Activated CD4-positive, alpha-beta T cell treated with anti-CD3 and anti-CD28 coated beads, Interleukin-2, amount 10 ng/mL, durations not matched to agents 7 days and 5 days (primary cell): ENCODE results near the gene PCDHGA7. TPM values are rescaled to one million over a fixed set of nuclear protein-coding genes. Genes with fewer than 3 reads are reported as not detected.
"Not testable (repeated sequence)": the region's sequence is repeated elsewhere in the genome, so short reads cannot be mapped to it uniquely, and the experiment has no call there.

ENCODE experiments used
- CTCF ChIA-PET: fragments of 350-600 bp; sonication (Branson Sonifier 250); formaldehyde crosslinking; loops from one replicate; lab custom pipeline; 2021; ENCODE audit warnings: antibody characterized with exemption; lab: Charles Lee
- POLR2A ChIA-PET: fragments of 350-600 bp; sonication (Branson Sonifier 250); formaldehyde crosslinking; loops from one replicate; lab custom pipeline; 2021; ENCODE audit warnings: antibody characterized with exemption; lab: Charles Lee
- DNase-seq: peaks from one replicate; pipeline ENCODE4 v3.0.0-alpha.2; 2020
- H3K27ac Mint-ChIP-seq: one replicate; pipeline ENCODE4 v1.8.0; 2021; ENCODE audit warnings: mild to moderate bottlenecking, moderate library complexity, mixed read lengths
- H3K27me3 Mint-ChIP-seq: one replicate; pipeline ENCODE4 v1.8.0; 2021; ENCODE audit warnings: mixed read lengths
- H3K36me3 Mint-ChIP-seq: one replicate; pipeline ENCODE4 v1.8.0; 2021; ENCODE audit warnings: low read depth, mixed read lengths
- H3K4me1 Mint-ChIP-seq: one replicate; pipeline ENCODE4 v1.8.0; 2021; ENCODE audit warnings: mixed read lengths
- H3K4me3 Mint-ChIP-seq: one replicate; pipeline ENCODE4 v1.8.0; 2021; ENCODE audit warnings: mild to moderate bottlenecking, moderate library complexity, mixed read lengths
- H3K9me3 Mint-ChIP-seq: one replicate; pipeline ENCODE4 v1.8.0; 2021; ENCODE audit warnings: mixed read lengths
- total RNA-seq, 2 experiments: library from RNA; stranded (reverse); gene quantifications; one replicate each; pipeline ENCODE4 v1.2.3, GENCODE V29; 2021

The PCDHGA7 gene
- total RNA-seq, 2 experiments from 2014 or later = not detected

DNA sequence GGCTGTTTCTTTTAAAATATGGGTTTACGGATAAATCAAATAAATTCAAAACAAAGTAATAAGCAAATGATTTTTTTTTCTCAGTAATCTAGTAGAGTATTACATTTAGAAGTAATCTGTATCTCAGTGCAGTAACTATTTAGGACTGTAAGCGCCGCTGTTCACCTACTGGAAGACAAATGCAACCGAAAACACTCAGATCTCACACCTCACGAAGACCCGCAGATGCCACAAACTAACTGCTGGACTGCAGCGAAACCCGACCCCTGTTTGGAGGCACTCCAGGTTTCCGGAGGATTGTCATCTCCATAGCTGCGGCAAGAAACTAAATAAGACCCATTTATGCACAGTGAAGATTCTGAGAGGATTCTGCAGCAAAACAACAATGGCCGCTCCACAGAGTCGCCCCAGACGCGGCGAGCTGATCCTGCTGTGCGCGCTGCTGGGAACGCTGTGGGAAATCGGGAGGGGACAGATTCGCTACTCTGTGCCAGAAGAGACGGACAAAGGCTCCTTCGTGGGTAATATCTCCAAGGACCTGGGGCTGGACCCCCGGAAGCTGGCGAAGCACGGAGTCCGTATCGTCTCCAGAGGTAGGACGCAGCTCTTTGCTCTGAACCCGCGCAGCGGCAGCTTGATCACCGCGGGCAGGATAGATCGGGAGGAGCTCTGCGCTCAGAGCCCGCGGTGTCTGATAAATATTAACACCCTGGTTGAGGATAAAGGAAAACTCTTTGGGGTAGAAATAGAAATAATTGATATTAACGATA, 10.1 kb downstream of the PCDHGA7 start, which contains the start of gene PCDHGA8:
Gene PCDHGA8 (plus strand): TSS at position 205 of the 770 bp plus-strand sequence. CDS start 181 bp downstream, at position 386.
- peaks cover 32% of the 10 kb centered on the region for H3K9me3 Mint-ChIP-seq

DNA sequence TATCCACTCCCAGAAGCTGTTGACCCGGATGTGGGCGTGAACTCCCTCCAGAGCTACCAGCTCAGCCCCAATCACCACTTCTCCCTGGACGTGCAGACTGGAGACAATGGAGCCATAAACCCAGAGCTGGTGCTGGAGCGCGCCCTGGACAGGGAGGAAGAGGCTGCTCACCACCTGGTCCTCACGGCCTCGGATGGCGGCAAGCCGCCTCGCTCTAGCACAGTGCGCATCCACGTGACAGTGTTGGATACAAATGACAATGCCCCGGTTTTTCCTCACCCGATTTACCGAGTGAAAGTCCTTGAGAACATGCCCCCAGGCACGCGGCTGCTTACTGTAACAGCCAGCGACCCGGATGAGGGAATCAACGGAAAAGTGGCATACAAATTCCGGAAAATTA, 10.7 kb downstream of the PCDHGA7 start:
- DNase-seq = no peak
- H3K27ac Mint-ChIP-seq = no peak overlapping the region
- ChIA-PET CTCF (interaction anchor here (0.9 kb wide), 1 partner anchor 13 kb away, joined by 3 read pairs; no protein-coding TSS in a partner anchor), POLR2A (no interaction called here)
- H3K9me3 Mint-ChIP-seq = peaks cover 31% of the 10 kb centered on the region
- no peaks in the 10 kb centered on the region for H3K4me1 Mint-ChIP-seq
- peaks cover 44% of the 10 kb centered on the region for H3K27me3 Mint-ChIP-seq
- H3K4me3 Mint-ChIP-seq = no peak overlapping the region
- H3K36me3 Mint-ChIP-seq = peaks cover 2% of the 10 kb centered on the region

More for the DNA sequence above, 10.1 kb downstream of the PCDHGA7 start, which contains the start of gene PCDHGA8:
- H3K4me1 Mint-ChIP-seq = no peaks in the 10 kb centered on the region
- H3K36me3 Mint-ChIP-seq = peaks cover 2% of the 10 kb centered on the region
- H3K27me3 Mint-ChIP-seq = peaks cover 46% of the 10 kb centered on the region
- no peak within 1 kb of the TSS for H3K27ac Mint-ChIP-seq
- H3K4me3 Mint-ChIP-seq = no peak within 1 kb of the TSS
- ChIA-PET POLR2A (no interaction called here), CTCF (interaction anchor here (0.9 to 1.2 kb wide), 2 partner anchors 12 to 54 kb away, joined by 3 read pairs; partner anchors contain the start of gene PCDHGA2)
- DNase-seq = no peak

DNA sequence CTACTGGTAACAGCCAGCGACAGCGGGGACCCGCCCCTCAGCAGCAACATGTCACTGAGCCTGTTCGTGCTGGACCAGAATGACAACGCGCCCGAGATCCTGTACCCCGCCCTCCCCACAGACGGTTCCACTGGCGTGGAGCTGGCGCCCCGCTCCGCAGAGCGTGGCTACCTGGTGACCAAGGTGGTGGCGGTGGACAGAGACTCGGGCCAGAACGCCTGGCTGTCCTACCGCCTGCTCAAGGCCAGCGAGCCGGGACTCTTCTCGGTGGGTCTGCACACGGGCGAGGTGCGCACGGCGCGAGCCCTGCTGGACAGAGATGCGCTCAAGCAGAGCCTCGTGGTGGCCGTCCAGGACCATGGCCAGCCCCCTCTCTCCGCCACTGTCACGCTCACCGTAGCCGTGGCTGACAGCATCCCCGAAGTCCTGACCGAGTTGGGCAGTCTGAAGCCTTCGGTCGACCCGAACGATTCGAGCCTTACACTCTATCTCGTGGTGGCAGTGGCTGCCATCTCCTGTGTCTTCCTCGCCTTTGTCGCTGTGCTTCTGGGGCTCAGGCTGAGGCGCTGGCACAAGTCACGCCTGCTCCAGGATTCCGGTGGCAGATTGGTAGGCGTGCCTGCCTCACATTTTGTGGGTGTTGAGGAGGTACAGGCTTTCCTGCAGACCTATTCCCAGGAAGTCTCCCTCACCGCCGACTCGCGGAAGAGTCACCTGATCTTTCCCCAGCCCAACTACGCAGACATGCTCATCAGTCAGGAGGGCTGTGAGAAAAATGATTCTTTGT, 12.1 kb downstream of the PCDHGA7 start:
- H3K4me3 Mint-ChIP-seq, H3K36me3 Mint-ChIP-seq, POLR2A ChIA-PET, H3K4me1 Mint-ChIP-seq, H3K27ac Mint-ChIP-seq, DNase-seq: not testable (repeated sequence)
- Mint-ChIP-seq H3K9me3 (peaks cover 32% of the 10 kb centered on the region), H3K27me3 (peaks cover 47% of the 10 kb centered on the region)
- CTCF ChIA-PET = interaction anchor here (0.8 kb wide), 2 partner anchors 30 to 161 kb away, joined by 3 read pairs; no protein-coding TSS in a partner anchor

GRCh38 chr5:141397756-141398551, 15.4 kb downstream of the PCDHGA7 start, which contains the start of gene PCDHGB5:
Gene PCDHGB5 (plus strand): TSS chr5:141397947. CDS start chr5:141398128, 181 bp downstream.
- H3K27me3 Mint-ChIP-seq = peaks cover 48% of the 10 kb centered on the region
- peak; percentile 34 for DNase-seq
- CTCF ChIA-PET = interaction anchor here (1.2 to 3.0 kb wide), 9 partner anchors 10 to 556 kb away, joined by 3 to 11 read pairs (median 5); partner anchors contain the start of genes PCDHGA10, PCDHGA11, PCDHGA6 and PCDHGB6
- H3K4me3 Mint-ChIP-seq = peak within 1 kb of the TSS; percentile 25
- H3K27ac Mint-ChIP-seq = peak within 1 kb of the TSS; percentile 33
- POLR2A ChIA-PET = interaction anchor here (0.7 kb wide), 1 partner anchor 15 kb away, joined by 3 read pairs; the partner anchor contains the start of gene PCDHGA10
- H3K9me3 Mint-ChIP-seq = peaks cover 24% of the 10 kb centered on the region
- not testable (repeated sequence) for H3K36me3 Mint-ChIP-seq, H3K4me1 Mint-ChIP-seq

GRCh38 chr5:141398608-141399007, 16.1 kb downstream of the PCDHGA7 start:
- peak overlapping the region; percentile 25 for H3K4me3 Mint-ChIP-seq
- no peak for DNase-seq
- CTCF ChIA-PET = interaction anchor here (1.2 to 3.0 kb wide), 3 partner anchors 18 to 557 kb away, joined by 3 to 11 read pairs (median 3); no protein-coding TSS in a partner anchor
- peaks cover 29% of the 10 kb centered on the region for H3K9me3 Mint-ChIP-seq
- H3K27ac Mint-ChIP-seq = peak overlapping the region; percentile 33
- POLR2A ChIA-PET = no interaction called here
- no peaks in the 10 kb centered on the region for H3K4me1 Mint-ChIP-seq
- H3K36me3 Mint-ChIP-seq = peaks cover 7% of the 10 kb centered on the region
- peaks cover 52% of the 10 kb centered on the region for H3K27me3 Mint-ChIP-seq

GRCh38 chr5:141399555-141400258, 17.2 kb downstream of the PCDHGA7 start:
- DNase-seq = no peak
- peaks cover 7% of the 10 kb centered on the region for H3K36me3 Mint-ChIP-seq
- ChIA-PET POLR2A (no interaction called here), CTCF (interaction anchor here (0.7 kb wide), 1 partner anchor 13 kb away, joined by 3 read pairs; the partner anchor contains the start of gene PCDHGA10)
- peaks cover 27% of the 10 kb centered on the region for H3K9me3 Mint-ChIP-seq
- peaks cover 50% of the 10 kb centered on the region for H3K27me3 Mint-ChIP-seq
- no peak overlapping the region for H3K4me3 Mint-ChIP-seq
- no peak overlapping the region for H3K27ac Mint-ChIP-seq
- no peaks in the 10 kb centered on the region for H3K4me1 Mint-ChIP-seq

- ChIA-PET CTCF (interaction anchor here (0.8 to 1.6 kb wide), 4 partner anchors 11 to 121 kb away, joined by 3 to 5 read pairs (median 3); partner anchors contain the start of genes PCDHGA10 and PCDHGA11), POLR2A (no interaction called here)
- no peak for DNase-seq
- Mint-ChIP-seq H3K4me3 (no peak within 1 kb of the TSS), H3K4me1 (no peaks in the 10 kb centered on the region), H3K27ac (no peak within 1 kb of the TSS), H3K9me3 (peaks cover 26% of the 10 kb centered on the region), H3K27me3 (peaks cover 48% of the 10 kb centered on the region), H3K36me3 (peaks cover 7% of the 10 kb centered on the region)
Observed at GRCh38 chr5:141402553-141403243, 20.2 kb downstream of the PCDHGA7 start, which contains the start of gene PCDHGA9. Gene PCDHGA9 (plus strand): TSS chr5:141402778. CDS start chr5:141402953, 175 bp downstream.

DNA sequence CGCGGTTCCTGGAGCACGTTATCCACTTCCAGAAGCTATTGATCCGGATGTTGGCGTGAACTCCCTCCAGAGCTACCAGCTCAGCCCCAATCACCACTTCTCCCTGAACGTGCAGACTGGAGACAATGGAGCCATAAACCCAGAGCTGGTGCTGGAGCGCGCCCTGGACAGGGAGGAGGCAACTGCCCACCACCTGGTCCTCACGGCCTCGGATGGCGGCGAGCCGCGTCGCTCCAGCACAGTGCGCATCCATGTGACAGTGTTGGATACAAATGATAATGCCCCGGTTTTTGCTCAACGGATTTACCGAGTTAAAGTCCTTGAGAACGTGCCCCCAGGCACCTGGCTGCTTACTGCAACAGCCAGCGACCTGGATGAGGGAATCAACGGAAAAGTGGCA, 20.8 kb downstream of the PCDHGA7 start:
- ChIA-PET POLR2A (no interaction called here), CTCF (interaction anchor here (0.8 to 1.6 kb wide), 4 partner anchors 10 to 120 kb away, joined by 3 to 5 read pairs (median 3); partner anchors contain the start of genes PCDHGA10 and PCDHGA11)
- Mint-ChIP-seq H3K36me3 (peaks cover 7% of the 10 kb centered on the region), H3K27ac (no peak overlapping the region), H3K27me3 (peaks cover 54% of the 10 kb centered on the region), H3K4me1 (peaks cover 2% of the 10 kb centered on the region), H3K9me3 (peaks cover 29% of the 10 kb centered on the region), H3K4me3 (no peak overlapping the region)
- DNase-seq = no peak

DNA sequence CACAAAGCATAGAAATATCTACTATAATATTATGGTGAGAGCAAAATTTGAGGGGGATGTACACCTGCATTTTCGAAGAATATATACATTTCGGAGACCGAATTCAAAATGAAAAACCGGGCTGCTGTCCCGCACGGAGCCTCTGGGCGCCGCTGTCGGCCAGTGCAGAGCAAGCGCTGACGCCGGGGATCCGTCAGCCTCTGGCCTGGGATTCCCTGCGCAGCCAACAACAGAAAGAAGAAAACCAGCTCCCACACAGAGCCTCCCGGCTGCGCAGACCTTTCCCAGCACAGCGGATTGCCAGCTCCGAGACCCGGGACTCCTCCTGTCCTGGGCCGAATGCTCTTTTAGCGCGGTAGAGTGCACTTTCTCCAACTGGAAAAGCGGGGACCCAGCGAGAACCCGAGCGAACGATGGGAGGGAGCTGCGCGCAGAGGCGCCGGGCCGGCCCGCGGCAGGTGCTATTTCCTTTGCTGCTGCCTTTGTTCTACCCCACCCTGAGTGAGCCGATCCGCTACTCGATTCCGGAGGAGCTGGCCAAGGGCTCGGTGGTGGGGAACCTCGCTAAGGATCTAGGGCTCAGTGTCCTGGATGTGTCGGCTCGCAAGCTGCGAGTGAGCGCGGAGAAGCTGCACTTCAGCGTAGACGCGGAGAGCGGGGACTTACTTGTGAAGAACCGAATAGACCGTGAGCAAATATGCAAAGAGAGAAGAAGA, 25.4 kb downstream of the PCDHGA7 start, which contains the start of gene PCDHGB6:
Gene PCDHGB6 (plus strand): TSS at position 232 of the 716 bp plus-strand sequence. CDS start 182 bp downstream, at position 414.
- peak; percentile 24 for DNase-seq
- Mint-ChIP-seq H3K9me3 (peaks cover 27% of the 10 kb centered on the region), H3K4me3 (peak within 1 kb of the TSS; percentile 40), H3K27me3 (peaks cover 53% of the 10 kb centered on the region), H3K36me3 (peaks cover 11% of the 10 kb centered on the region)
- H3K27ac Mint-ChIP-seq, H3K4me1 Mint-ChIP-seq, POLR2A ChIA-PET: not testable (repeated sequence)
- CTCF ChIA-PET = interaction anchor here (0.6 to 3.1 kb wide), 9 partner anchors 11 to 156 kb away, joined by 3 to 11 read pairs (median 4); partner anchors contain the start of genes PCDHGA11, PCDHGA3 and PCDHGB5

DNA sequence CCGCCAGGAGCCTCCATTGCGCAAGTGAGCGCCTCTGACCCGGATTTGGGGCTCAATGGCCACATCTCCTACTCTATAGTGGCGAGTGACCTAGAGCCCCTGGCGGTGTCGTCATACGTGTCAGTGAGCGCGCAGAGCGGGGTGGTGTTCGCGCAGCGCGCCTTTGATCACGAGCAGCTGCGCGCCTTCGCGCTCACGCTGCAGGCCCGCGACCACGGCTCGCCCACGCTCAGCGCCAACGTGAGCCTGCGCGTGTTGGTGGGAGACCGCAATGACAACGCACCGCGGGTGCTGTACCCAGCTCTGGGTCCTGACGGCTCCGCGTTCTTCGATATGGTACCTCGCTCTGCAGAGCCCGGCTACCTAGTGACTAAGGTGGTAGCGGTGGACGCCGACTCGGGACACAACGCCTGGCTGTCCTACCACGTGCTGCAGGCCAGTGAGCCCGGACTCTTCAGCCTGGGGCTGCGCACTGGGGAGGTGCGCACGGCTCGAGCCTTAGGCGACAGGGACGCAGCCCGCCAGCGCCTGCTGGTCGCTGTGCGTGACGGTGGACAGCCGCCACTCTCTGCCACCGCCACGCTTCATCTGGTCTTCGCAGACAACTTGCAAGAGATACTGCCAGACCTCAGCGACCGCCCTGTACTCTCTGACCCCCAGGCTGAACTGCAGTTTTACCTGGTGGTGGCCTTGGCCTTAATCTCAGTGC, 27.2 kb downstream of the PCDHGA7 start:
- H3K9me3 Mint-ChIP-seq = peaks cover 26% of the 10 kb centered on the region
- no peak for DNase-seq
- CTCF ChIA-PET = no interaction called here
- H3K4me3 Mint-ChIP-seq = no peak overlapping the region
- peaks cover 14% of the 10 kb centered on the region for H3K36me3 Mint-ChIP-seq
- H3K4me1 Mint-ChIP-seq = peaks cover 13% of the 10 kb centered on the region
- H3K27ac Mint-ChIP-seq = no peak overlapping the region
- POLR2A ChIA-PET = no interaction called here
- H3K27me3 Mint-ChIP-seq = peaks cover 58% of the 10 kb centered on the region
